Mesendoderm (in vitro differentiated cells): ENCODE data around the gene PPT2.

Experiments used
- DNase-seq: peaks from one replicate; pipeline ENCODE4 v3.0.0; 2013
- H2AK5ac ChIP-seq: 2 replicates; pipeline ENCODE4 v1.6.1; 2013; ENCODE audit warnings: low read length, inconsistent platforms
- H2BK120ac ChIP-seq: 2 replicates; pipeline ENCODE4 v1.6.1; 2013; ENCODE audit warnings: low read depth, mild to moderate bottlenecking, low read length, moderate library complexity, mixed read lengths
- H2BK15ac ChIP-seq: replicated peaks from 2 replicates; pipeline ENCODE4 v1.6.1; 2013; ENCODE audit warnings: low read depth, mild to moderate bottlenecking, moderate library complexity
- H2BK5ac ChIP-seq: 2 replicates; pipeline ENCODE4 v1.6.1; 2013; ENCODE audit warnings: low read length, inconsistent platforms
- H3K18ac ChIP-seq: 2 replicates; pipeline ENCODE4 v1.6.1; 2013; ENCODE audit warnings: mild to moderate bottlenecking, low read length, mixed read lengths
- H3K23ac ChIP-seq: one replicate; pipeline ENCODE4 v1.6.1; 2013; ENCODE audit warnings: low read length
- H3K27ac ChIP-seq: 2 replicates; pipeline ENCODE4 v1.5.1; 2013; ENCODE audit warnings: low read depth, mild to moderate bottlenecking, inconsistent platforms, low read length, moderate library complexity
- H3K27me3 ChIP-seq: 2 replicates; pipeline ENCODE4 v1.6.1; 2013; ENCODE audit warnings: low read length, control low read depth, mild to moderate bottlenecking, inconsistent platforms; ENCODE audit not compliant: insufficient read depth, poor library complexity
- H3K36me3 ChIP-seq: 2 replicates; pipeline ENCODE4 v1.6.1; 2013; ENCODE audit warnings: low read length, inconsistent platforms; ENCODE audit not compliant: control insufficient read depth, insufficient read depth
- H3K4ac ChIP-seq: one replicate; pipeline ENCODE4 v1.6.1; 2013; ENCODE audit warnings: low read depth, mild to moderate bottlenecking, low read length, moderate library complexity
- H3K4me1 ChIP-seq: 2 replicates; pipeline ENCODE4 v1.6.1; 2013; ENCODE audit warnings: low read depth, low read length, inconsistent platforms; ENCODE audit not compliant: control insufficient read depth
- H3K4me2 ChIP-seq: 2 replicates; pipeline ENCODE4 v1.6.1; 2013; ENCODE audit warnings: low read length
- H3K4me3 ChIP-seq: 2 replicates; pipeline ENCODE4 v1.5.1; 2013; ENCODE audit warnings: mild to moderate bottlenecking, low read length
- H3K56ac ChIP-seq: one replicate; pipeline ENCODE4 v1.6.1; 2013; ENCODE audit warnings: low read length
- H3K79me1 ChIP-seq: 2 replicates; pipeline ENCODE4 v1.6.1; 2013; ENCODE audit warnings: low read length, inconsistent platforms
- H3K79me2 ChIP-seq: 2 replicates; pipeline ENCODE4 v1.6.1; 2013; ENCODE audit warnings: mild to moderate bottlenecking, low read length; ENCODE audit not compliant: control insufficient read depth, insufficient read depth
- H3K9ac ChIP-seq: 2 replicates; pipeline ENCODE4 v1.6.1; 2013; ENCODE audit warnings: low read length, inconsistent platforms
- H4K5ac ChIP-seq: one replicate; pipeline ENCODE4 v1.6.1; 2013; ENCODE audit warnings: low read length
- H4K8ac ChIP-seq: one replicate; pipeline ENCODE4 v1.6.1; 2013; ENCODE audit warnings: low read depth, mild to moderate bottlenecking, control low read depth, low read length, moderate library complexity
- WGBS: extraction: QIAGEN DNeasy Blood & Tissue Kit; methylation state at CpG from one replicate; pipeline ENCODE4 v1.1.7; 2013; ENCODE audit warnings: low lambda C conversion rate, missing lambda C conversion rate; ENCODE audit not compliant: insufficient coverage; ENCODE audit errors: extremely low coverage; 5-methylcytosine and 5-hydroxymethylcytosine counted together

PPT2 gene

DNA sequence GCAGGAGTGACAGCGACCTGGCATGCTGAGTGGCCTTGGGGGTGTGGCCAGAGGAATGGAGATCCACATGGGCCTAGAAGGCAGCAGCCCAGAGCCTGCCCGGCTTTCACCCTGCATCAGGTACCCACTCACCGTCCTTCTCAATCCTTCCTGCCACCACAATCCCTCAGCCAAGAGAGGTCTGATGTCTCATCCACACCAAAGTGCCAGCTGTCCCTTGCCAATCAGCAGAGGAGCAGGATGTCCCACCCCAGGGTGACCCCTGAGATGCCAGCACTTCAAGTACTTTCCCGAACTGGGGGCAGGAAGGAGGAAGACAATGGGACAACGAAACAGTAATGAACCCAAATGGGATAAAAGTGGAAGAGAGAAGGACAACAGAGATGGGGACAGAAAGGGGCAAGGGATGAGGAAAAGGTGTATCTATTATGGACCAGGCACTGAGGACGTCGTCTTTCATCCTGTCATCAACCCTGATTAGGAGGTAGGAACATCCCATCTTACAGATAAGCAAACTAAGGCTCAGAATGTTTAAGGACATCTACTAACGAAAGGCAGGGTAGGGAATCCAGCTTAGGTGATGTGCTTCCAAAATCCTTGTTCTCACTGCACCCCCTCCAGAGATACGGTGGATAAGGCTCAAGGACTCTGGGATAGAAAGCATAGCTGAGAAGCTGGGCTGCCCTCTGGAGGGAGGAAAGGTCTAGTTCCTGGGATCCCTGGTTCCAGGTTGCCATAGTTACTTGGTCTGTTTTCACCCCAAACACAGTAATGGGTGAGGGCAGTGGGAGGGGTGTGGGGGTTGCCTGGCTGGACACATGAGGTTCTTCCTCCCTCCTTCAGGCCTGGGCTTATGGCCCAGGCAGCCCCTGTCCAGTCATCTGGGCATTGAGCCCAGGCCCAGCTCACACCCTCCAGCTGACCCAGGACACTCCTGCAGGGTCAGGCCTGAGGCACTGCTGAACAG is 40.3 kb upstream of the PPT2 start:
- H3K36me3 ChIP-seq: no peaks in the 10 kb centered on the region
- H2BK5ac ChIP-seq: no peak overlapping the region
- no peak overlapping the region for H2BK120ac ChIP-seq
- no peak overlapping the region for H3K18ac ChIP-seq
- H4K5ac ChIP-seq: no peak overlapping the region
- H3K4ac ChIP-seq: no peak overlapping the region
- H2BK15ac ChIP-seq: no peak overlapping the region
- H3K27me3 ChIP-seq: no peaks in the 10 kb centered on the region
- no peak overlapping the region for H3K4me2 ChIP-seq
- no peaks in the 10 kb centered on the region for H3K4me1 ChIP-seq
- peak; percentile 96 for DNase-seq
- H3K4me3 ChIP-seq: no peak overlapping the region
- H3K27ac ChIP-seq: no peak overlapping the region
- H3K9ac ChIP-seq: no peak overlapping the region
- H3K79me2 ChIP-seq: no peaks in the 10 kb centered on the region
- H3K79me1 ChIP-seq: no peaks in the 10 kb centered on the region
- no CpG with 5 or more reads among the region's 9 CpGs for WGBS
- no peak overlapping the region for H2AK5ac ChIP-seq
- H3K56ac ChIP-seq: no peak overlapping the region
- no peak overlapping the region for H4K8ac ChIP-seq
- no peak overlapping the region for H3K23ac ChIP-seq

DNA sequence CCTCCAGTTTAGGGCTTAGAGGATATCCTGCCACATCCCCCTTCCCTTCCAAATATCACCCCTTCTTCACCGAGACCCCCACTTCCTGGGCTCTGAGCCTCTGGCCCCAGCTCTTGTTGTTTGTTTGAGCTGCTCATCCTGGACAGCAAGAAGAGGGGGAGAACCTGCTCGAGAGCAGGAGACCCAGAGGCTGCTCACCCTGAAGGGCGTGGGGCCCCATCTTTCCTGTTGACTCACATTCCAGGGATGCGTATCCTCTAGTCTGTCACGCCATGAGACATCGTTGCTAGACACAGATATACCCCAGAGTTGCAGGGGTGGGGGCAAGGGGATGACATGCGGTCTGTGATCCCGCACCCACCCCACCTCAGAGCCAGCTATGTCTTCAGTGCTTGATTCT is 39.1 kb upstream of the PPT2 start:
- Histone ChIP-seq H2AK5ac (no peak overlapping the region), H4K5ac (no peak overlapping the region), H3K27me3 (no peaks in the 10 kb centered on the region), H3K4me2 (no peak overlapping the region), H3K4ac (no peak overlapping the region), H3K79me1 (no peaks in the 10 kb centered on the region), H3K4me1 (no peaks in the 10 kb centered on the region), H3K23ac (no peak overlapping the region), H3K56ac (no peak overlapping the region), H2BK120ac (no peak overlapping the region), H3K36me3 (no peaks in the 10 kb centered on the region), H2BK15ac (no peak overlapping the region), H2BK5ac (no peak overlapping the region), H3K79me2 (no peaks in the 10 kb centered on the region), H3K27ac (no peak overlapping the region), H4K8ac (no peak overlapping the region), H3K9ac (no peak overlapping the region), H3K18ac (no peak overlapping the region), H3K4me3 (no peak overlapping the region)
- no CpG with 5 or more reads among the region's 8 CpGs for WGBS
- DNase-seq: no peak

GRCh38 chr6:32115623-32116022 is 38.3 kb upstream of the PPT2 start:
- H3K4me3 ChIP-seq: no peak overlapping the region
- no peak overlapping the region for H2BK120ac ChIP-seq
- H3K4me1 ChIP-seq: no peaks in the 10 kb centered on the region
- H4K5ac ChIP-seq: no peak overlapping the region
- no peaks in the 10 kb centered on the region for H3K79me1 ChIP-seq
- H3K4ac ChIP-seq: no peak overlapping the region
- H3K9ac ChIP-seq: no peak overlapping the region
- H3K27ac ChIP-seq: no peak overlapping the region
- H2BK5ac ChIP-seq: no peak overlapping the region
- H3K79me2 ChIP-seq: no peaks in the 10 kb centered on the region
- no peak overlapping the region for H3K18ac ChIP-seq
- no peak overlapping the region for H3K23ac ChIP-seq
- WGBS: no CpG with 5 or more reads among the region's 6 CpGs
- H4K8ac ChIP-seq: no peak overlapping the region
- no peak overlapping the region for H3K56ac ChIP-seq
- no peaks in the 10 kb centered on the region for H3K27me3 ChIP-seq
- no peak overlapping the region for H3K4me2 ChIP-seq
- H3K36me3 ChIP-seq: no peaks in the 10 kb centered on the region
- no peak for DNase-seq
- H2BK15ac ChIP-seq: no peak overlapping the region
- no peak overlapping the region for H2AK5ac ChIP-seq

GRCh38 chr6:32116674-32117073 is 37.3 kb upstream of the PPT2 start:
- peak; percentile 54 for DNase-seq
- Histone ChIP-seq H3K56ac (no peak overlapping the region), H3K4me2 (no peak overlapping the region), H4K5ac (no peak overlapping the region), H3K23ac (no peak overlapping the region), H4K8ac (no peak overlapping the region), H3K79me1 (no peaks in the 10 kb centered on the region), H3K4me1 (no peaks in the 10 kb centered on the region), H3K18ac (no peak overlapping the region), H3K9ac (no peak overlapping the region), H2BK5ac (no peak overlapping the region), H2BK120ac (no peak overlapping the region), H2AK5ac (no peak overlapping the region), H3K79me2 (no peaks in the 10 kb centered on the region), H3K4me3 (no peak overlapping the region), H3K27me3 (no peaks in the 10 kb centered on the region), H3K36me3 (no peaks in the 10 kb centered on the region), H3K4ac (no peak overlapping the region), H2BK15ac (no peak overlapping the region), H3K27ac (no peak overlapping the region)
- WGBS: no CpG with 5 or more reads among the region's 7 CpGs

DNA sequence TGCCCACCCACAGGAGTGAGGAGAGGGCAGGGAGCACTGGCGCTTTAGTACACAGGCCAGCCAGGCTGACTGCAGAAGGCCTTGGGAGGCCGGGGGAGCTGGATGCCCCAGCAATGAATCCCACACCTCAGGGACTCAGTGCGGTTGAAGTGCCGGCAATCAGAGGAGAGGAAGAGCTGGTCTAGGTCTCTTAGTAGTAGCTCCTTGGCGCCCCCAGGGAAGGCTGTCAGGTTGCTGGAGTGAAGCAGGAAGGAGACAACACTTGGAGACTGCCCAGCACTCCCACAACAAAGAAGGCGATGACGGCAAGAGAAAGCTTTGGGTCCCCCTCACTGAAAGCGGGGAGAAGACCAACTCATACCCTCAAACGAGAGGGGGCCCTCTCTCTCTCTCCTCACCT is 36.5 kb upstream of the PPT2 start:
- Histone ChIP-seq H3K36me3 (peaks cover 2% of the 10 kb centered on the region), H3K18ac (no peak overlapping the region), H3K79me2 (no peaks in the 10 kb centered on the region), H3K4ac (no peak overlapping the region), H2BK15ac (no peak overlapping the region), H3K4me3 (no peak overlapping the region), H3K9ac (no peak overlapping the region), H3K23ac (no peak overlapping the region), H3K27ac (no peak overlapping the region), H3K4me1 (no peaks in the 10 kb centered on the region), H3K79me1 (no peaks in the 10 kb centered on the region), H2BK120ac (no peak overlapping the region), H2BK5ac (no peak overlapping the region), H3K27me3 (no peaks in the 10 kb centered on the region), H4K5ac (no peak overlapping the region), H4K8ac (no peak overlapping the region), H3K4me2 (no peak overlapping the region), H2AK5ac (no peak overlapping the region), H3K56ac (no peak overlapping the region)
- DNase-seq: peak; percentile 53
- no CpG with 5 or more reads among the region's 9 CpGs for WGBS
